ENCODE results near the gene KRTAP17-1. TPM values are rescaled to one million over a fixed set of nuclear protein-coding genes. Genes with fewer than 3 reads are reported as not detected.

KRTAP17-1 gene
- polyA plus RNA-seq, 3 donors from 2014 or later, result not detected

DNA sequence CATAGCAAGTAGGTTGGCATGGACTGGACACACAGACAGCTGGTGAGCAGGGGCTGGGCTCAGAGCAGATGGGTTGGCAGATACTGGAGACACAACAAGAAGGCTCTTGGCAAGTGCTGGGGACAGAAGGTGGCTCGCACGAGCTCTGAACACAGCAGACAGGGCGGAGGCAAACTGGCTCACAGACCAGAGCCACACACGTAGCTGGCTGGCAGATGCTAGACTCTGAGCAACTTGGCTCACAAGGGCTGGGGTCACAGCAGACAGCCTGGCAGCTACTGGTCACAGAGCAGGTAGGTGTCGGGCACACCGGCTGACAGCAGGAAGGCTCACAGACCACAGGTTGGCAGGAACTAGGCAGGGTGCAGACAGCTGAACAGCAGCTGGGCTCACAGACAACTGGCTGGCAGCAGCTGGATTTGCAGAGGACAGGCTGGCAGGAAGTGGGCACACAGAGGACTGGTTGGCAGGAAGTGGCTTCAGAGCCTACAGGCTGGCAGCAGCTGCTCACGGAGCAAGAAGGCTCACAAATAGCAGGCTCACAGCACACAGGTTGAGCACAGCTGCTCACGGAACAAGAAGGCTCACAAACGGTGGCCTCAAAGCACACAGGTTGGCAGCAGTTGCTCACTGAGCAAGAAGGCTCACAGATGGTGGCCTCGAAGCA, 7.1 kb downstream of the KRTAP17-1 start:
- Mint-ChIP-seq H3K9me3 (no peaks in the 10 kb centered on the region), H3K4me1 (peaks cover 36 to 47% of the 10 kb centered on the region in 2 donors), H3K4me3 (peak overlapping the region; percentile 68 to 91 (median 72)), H3K27me3 (ENCODE audit: low read depth in 3 of 3) (peaks cover 4 to 12% (median 8%) of the 10 kb centered on the region in 3 donors), H3K36me3 (peaks cover 0 to 4% (median 0%) of the 10 kb centered on the region in 3 donors), H3K27ac (peak overlapping the region; percentile 89 to 99 (median 96))
- DNase-seq, result peak; percentile 80 to 92 (median 85)

DNA sequence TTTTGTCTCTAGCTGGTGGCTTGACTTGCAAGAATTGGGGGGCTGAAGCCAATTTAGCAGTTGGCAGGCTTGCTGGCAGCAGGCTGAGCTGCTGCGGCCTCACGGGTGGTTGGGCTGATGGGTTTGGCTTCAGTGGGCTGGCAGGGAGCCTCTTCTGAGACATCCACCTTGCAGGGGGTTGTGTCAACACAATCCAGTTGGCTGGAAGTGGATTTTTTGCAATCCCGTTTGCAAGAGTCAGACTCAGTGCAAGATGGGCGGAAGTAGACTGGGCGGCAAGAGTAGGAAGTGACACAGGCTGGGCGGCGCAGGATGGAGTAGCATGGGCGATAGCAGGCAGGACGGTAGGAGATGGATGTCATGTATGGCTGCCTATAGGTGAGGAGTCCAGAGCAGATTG, 7.9 kb downstream of the KRTAP17-1 start:
- peaks cover 0 to 4% (median 0%) of the 10 kb centered on the region in 3 donors for H3K36me3 Mint-ChIP-seq

DNA sequence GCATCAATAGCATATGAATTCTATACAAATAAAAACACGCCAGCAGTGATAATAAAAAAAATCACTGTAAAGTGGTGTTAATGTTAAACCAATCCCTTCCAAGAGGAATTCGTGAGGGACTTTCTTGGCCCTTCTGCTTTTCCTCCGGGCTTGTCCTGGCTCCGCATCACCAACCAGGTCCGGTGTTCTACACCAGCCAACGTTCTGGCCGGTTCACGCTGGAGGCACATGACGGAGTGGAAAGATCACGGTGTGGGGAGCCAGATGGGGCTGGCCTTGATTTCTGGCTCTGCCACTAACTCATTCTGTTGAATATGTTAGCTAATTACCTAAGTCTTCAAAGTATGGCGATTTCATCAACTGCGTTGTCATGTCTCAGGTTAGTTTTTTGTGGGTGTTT, 11.4 kb downstream of the KRTAP17-1 start:
- peaks cover 4 to 10% (median 5%) of the 10 kb centered on the region in 3 donors for H3K27me3 Mint-ChIP-seq (ENCODE audit: low read depth in 3 of 3)
- H3K4me3 Mint-ChIP-seq, result no peak overlapping the region
- H3K36me3 Mint-ChIP-seq, result no peaks in the 10 kb centered on the region
- DNase-seq, result no peak
- peaks cover 27 to 28% of the 10 kb centered on the region in 2 donors for H3K4me1 Mint-ChIP-seq
- peaks cover 0 to 3% (median 0%) of the 10 kb centered on the region in 6 donors for H3K9me3 Mint-ChIP-seq
- no peak overlapping the region for H3K27ac Mint-ChIP-seq

More for the DNA sequence above, 7.9 kb downstream of the KRTAP17-1 start:
- H3K27me3 Mint-ChIP-seq (ENCODE audit: low read depth in 3 of 3), result peaks cover 4 to 12% (median 7%) of the 10 kb centered on the region in 3 donors
- DNase-seq, result peak in 1 of 3 donors; percentile 39
- H3K9me3 Mint-ChIP-seq, result no peaks in the 10 kb centered on the region
- H3K4me3 Mint-ChIP-seq, result peak overlapping the region; percentile 68 to 91 (median 72)
- peaks cover 36 to 47% of the 10 kb centered on the region in 2 donors for H3K4me1 Mint-ChIP-seq
- peak overlapping the region; percentile 89 to 99 (median 96) for H3K27ac Mint-ChIP-seq

DNA sequence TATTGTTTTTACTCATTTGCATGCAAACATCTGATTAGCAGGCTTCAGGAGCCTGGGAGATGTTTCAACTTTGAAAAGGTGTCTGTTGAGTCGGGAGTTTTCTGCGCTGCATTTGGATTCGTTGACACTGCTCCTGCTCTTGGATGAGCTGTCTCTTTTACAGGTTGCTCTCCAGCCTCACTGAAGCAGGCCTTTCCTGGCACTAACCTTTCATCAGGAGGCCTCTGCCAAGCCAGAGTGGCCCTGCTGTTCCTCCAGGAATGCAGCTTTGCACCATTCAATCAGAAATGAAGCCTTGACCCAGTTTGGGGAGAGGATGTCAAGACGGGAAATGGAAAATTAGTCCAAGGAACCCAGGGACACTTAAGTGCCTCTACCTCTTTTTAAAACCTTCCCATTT, 12.5 kb downstream of the KRTAP17-1 start:
- H3K36me3 Mint-ChIP-seq, result no peaks in the 10 kb centered on the region
- no peak for DNase-seq
- peaks cover 0 to 3% (median 0%) of the 10 kb centered on the region in 6 donors for H3K9me3 Mint-ChIP-seq
- H3K4me1 Mint-ChIP-seq, result peaks cover 16 to 17% of the 10 kb centered on the region in 2 donors
- H3K27me3 Mint-ChIP-seq (ENCODE audit: low read depth in 3 of 3), result peaks cover 4 to 6% (median 5%) of the 10 kb centered on the region in 3 donors
- no peak overlapping the region for H3K27ac Mint-ChIP-seq
- H3K4me3 Mint-ChIP-seq, result no peak overlapping the region

DNA sequence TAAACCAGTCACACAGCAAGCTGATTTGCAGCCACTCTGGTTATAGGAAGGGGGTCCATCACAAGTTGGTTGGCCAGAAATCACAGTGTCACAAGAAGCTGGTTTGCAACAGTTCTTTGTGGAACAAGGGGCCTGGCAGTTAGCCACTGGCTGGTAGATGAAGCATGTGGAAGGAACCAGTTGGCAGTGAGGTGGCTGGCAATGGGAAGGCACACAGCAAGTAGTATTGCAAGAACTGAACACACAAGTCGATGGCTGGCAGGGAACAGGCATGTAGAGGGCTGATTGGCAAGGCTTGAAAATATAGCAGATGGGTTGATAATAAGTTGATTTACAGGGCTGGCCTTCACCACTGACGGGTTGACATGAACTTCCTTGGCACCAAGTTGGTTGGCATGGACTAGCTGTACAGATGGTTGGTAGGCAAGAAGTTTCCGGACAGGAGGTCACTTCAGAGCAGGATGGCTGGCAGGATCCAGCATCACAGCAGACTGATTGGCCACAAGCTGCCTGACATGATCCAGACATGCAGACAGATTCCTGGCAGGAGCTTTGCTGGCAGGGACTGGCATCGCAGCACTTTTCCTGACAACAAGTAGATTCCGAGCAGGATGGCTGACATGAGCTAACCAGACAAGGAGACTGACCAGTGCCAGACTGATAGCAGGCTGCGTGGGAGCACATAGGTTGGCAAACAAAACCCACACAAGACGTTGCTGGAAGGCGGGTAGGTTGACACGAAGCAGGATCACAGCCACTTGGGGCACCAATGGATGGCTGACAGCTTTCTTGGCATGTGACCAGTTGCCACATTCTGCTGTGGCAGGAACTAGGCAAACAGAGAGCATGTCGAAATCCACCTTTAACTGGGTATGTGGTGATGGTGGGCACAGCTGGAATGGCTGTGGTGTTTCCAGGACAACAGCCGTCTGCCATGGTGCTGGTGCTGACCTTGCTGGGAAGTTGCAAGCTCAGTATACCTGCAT, 13.3 kb downstream of the KRTAP17-1 start, which contains the start of gene KRTAP29-1:
Gene KRTAP29-1 (minus strand): TSS at position 936 of the 986 bp plus-strand sequence. CDS start 0 bp downstream, at position 936.
- Mint-ChIP-seq H3K27me3 (ENCODE audit: low read depth in 3 of 3) (peaks cover 4 to 7% (median 4%) of the 10 kb centered on the region in 3 donors), H3K27ac (peak within 1 kb of the TSS in 2 of 6 donors; percentile 25 to 55), H3K36me3 (no peaks in the 10 kb centered on the region), H3K9me3 (peaks cover 0 to 3% (median 0%) of the 10 kb centered on the region in 6 donors), H3K4me1 (peaks cover 8 to 9% of the 10 kb centered on the region in 2 donors), H3K4me3 (no peak within 1 kb of the TSS)
- DNase-seq, result no peak

DNA sequence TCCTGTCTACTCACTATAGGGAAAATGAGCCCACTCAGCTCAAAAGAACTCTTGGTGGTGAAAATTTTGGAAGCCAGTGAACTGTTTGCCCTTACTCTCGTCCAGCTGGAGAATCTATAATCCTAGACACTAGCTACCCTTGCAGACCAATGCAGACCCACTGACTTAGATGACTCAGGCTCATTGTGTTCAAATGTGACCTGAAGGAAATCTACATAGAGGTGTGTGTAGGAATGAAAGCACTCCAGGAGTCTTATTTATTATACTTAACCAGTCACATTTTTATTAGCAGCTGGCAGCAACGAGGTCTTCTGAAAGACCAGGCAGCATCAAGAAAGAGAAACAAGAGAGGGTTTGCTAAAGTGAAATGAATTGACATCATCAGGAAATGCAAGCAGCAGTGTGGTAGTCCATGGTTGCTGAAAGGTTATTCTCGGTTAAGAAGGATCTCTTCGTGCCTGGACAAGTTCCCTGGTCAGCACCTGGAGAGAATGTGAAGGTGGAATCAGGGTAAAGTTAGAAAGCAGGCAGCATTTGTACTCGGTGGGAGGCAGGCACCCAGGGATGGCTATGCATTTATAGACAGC, 14.2 kb downstream of the KRTAP17-1 start:
- Mint-ChIP-seq H3K4me3 (no peak overlapping the region), H3K36me3 (no peaks in the 10 kb centered on the region), H3K27me3 (ENCODE audit: low read depth in 3 of 3) (peaks cover 0 to 5% (median 4%) of the 10 kb centered on the region in 3 donors), H3K27ac (no peak overlapping the region), H3K4me1 (no peaks in the 10 kb centered on the region), H3K9me3 (peaks cover 0 to 3% (median 0%) of the 10 kb centered on the region in 6 donors)
- no peak for DNase-seq

DNA sequence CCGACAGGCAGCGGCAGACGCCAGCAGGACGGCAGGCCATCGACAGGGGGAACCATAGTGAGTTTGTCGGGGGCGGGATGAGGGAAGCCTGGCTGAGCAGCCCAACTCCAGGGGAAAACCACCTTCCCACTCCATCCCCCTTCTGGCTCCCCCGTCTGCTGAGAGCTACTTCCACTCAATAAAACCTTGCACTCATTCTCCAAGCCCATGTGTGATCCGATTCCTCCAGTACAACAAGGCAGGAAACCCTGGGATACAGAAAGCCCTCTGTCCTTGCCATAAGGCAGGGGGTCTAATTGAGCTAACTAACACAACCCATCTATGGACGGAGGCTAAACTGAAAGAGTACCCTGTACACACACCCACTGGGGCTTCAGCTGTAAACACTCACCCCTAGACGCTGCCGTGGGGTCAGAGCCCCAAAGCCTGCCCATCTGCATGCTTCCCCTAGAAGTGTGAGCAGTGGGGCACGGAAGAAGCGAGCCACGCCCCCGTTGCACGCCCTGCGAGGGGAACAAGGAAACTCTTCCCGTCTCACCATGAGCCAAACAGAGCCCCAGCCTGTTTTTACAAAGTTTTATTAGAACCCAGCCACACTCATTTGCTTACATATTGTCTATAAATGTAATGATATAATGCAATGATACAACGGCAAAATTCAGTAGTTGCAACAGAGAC, 16.9 kb downstream of the KRTAP17-1 start:
- DNase-seq, result no peak
- Mint-ChIP-seq H3K4me3 (no peak overlapping the region), H3K27ac (no peak overlapping the region), H3K9me3 (peaks cover 0 to 3% (median 0%) of the 10 kb centered on the region in 6 donors), H3K4me1 (no peaks in the 10 kb centered on the region), H3K27me3 (ENCODE audit: low read depth in 3 of 3) (peaks cover 2 to 5% (median 4%) of the 10 kb centered on the region in 3 donors), H3K36me3 (no peaks in the 10 kb centered on the region)

DNA sequence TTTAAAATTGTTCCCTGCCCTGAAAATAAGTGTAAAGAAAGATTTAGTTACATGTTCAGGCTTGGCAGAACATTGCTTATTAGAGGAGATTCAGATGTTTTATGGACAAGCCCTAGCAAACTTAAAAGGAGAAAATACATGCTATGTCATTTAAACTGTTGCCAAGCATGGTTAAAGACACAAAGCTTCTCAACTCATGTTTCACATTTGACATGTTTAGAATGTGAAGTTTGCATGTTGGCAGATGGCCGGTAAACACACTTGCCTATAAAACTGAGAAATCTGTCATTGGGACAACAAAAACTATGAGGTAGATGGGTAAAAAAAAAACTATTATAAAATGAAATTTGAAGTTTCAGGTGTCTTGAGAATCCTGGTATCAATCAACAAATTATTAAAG, 18.7 kb downstream of the KRTAP17-1 start:
- H3K4me3 Mint-ChIP-seq, result no peak overlapping the region
- no peak overlapping the region for H3K27ac Mint-ChIP-seq
- peaks cover 1 to 4% (median 2%) of the 10 kb centered on the region in 3 donors for H3K27me3 Mint-ChIP-seq (ENCODE audit: low read depth in 3 of 3)
- DNase-seq, result no peak
- peaks cover 0 to 3% (median 0%) of the 10 kb centered on the region in 6 donors for H3K9me3 Mint-ChIP-seq
- H3K36me3 Mint-ChIP-seq, result no peaks in the 10 kb centered on the region
- H3K4me1 Mint-ChIP-seq, result no peaks in the 10 kb centered on the region

DNA sequence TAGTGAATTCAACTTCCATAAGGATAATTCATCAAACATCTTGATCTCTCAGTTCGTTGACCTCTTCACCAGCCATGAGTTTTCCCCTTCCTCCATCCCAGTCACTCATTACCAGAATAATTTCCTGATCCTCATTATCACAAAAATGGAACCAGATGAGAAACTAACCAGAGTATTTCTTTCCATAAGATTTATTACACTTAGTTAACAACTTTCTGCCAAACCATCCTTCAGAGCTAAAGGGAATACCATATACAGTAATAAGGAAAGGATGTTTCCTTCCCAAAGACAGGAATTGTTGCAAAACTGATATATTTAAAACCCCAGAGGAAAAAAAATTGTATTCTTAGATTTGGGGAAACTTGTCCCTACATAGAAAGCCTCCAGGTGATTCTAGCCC, 21.5 kb downstream of the KRTAP17-1 start:
- no peak overlapping the region for H3K4me3 Mint-ChIP-seq
- no peaks in the 10 kb centered on the region for H3K9me3 Mint-ChIP-seq
- no peak overlapping the region for H3K27ac Mint-ChIP-seq
- no peak for DNase-seq
- H3K36me3 Mint-ChIP-seq, result no peaks in the 10 kb centered on the region
- peaks cover 1 to 6% (median 2%) of the 10 kb centered on the region in 3 donors for H3K27me3 Mint-ChIP-seq (ENCODE audit: low read depth in 3 of 3)
- H3K4me1 Mint-ChIP-seq, result no peaks in the 10 kb centered on the region

DNA sequence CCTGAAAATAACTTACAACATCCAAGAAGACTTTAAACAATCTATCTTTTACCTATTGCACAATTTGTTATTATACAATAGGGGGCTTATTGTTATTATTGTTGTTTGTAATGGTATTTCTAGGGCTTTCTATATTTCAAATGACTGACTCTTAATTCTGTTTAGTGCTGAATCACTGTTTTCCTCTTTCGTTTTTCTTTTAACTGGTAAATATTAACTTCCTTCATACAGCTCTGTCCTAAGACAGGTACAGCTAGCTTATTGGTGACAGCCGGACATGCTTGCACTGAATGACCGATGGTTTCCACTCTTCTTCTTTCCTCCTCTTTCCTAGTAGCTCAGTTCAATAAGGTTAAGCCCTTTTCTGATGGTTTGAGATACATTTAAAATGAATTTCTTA, 28.5 kb downstream of the KRTAP17-1 start:
- H3K36me3 Mint-ChIP-seq, result no peaks in the 10 kb centered on the region
- no peaks in the 10 kb centered on the region for H3K4me1 Mint-ChIP-seq
- DNase-seq, result no peak
- peaks cover 0 to 5% (median 2%) of the 10 kb centered on the region in 3 donors for H3K27me3 Mint-ChIP-seq (ENCODE audit: low read depth in 3 of 3)
- H3K4me3 Mint-ChIP-seq, result no peak overlapping the region
- no peaks in the 10 kb centered on the region for H3K9me3 Mint-ChIP-seq
- H3K27ac Mint-ChIP-seq, result no peak overlapping the region

DNA sequence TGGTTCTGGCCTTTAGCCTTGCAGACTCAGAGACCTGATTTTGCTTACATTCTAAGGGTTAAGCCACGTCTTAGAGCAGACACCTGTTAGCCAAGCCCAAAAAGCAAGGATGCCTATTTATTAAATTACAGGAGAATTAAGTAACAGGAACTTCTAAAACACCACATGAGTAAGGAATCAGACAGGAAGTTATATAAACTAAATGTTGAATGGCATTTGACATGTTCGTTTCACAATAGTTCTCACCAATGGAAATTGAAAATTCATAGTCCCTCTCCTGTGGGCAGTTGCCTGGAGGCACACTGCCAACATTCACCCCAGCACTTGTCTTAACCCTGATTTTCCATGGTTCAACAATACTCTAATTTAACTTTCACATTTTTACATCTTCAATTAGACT, 31.0 kb downstream of the KRTAP17-1 start:
- Mint-ChIP-seq H3K27ac (no peak overlapping the region), H3K9me3 (no peaks in the 10 kb centered on the region), H3K4me1 (no peaks in the 10 kb centered on the region), H3K27me3 (ENCODE audit: low read depth in 3 of 3) (peaks cover 2 to 7% (median 2%) of the 10 kb centered on the region in 3 donors), H3K4me3 (no peak overlapping the region), H3K36me3 (no peaks in the 10 kb centered on the region)
- DNase-seq, result no peak

DNA sequence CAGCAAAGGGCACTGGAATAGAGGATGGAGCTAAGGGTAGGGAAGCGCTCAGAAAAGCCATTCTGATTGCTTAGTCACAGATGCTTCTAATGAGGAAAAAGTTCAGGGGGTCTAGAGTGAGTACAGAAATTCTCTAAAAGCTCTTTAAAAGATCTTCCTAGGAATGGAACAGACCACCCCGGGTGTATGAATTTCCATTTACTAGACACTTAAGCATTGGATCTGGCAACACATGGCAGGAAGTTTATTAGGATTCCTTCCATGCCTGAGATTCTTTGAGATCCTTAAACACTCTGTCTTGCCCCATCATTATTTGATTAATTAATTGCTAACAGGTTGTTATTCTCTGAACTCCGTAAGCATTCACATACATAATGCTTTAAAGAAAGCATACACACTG, 31.5 kb downstream of the KRTAP17-1 start:
- Mint-ChIP-seq H3K36me3 (no peaks in the 10 kb centered on the region), H3K27me3 (ENCODE audit: low read depth in 3 of 3) (peaks cover 2 to 7% (median 2%) of the 10 kb centered on the region in 3 donors), H3K9me3 (no peaks in the 10 kb centered on the region), H3K4me3 (no peak overlapping the region), H3K4me1 (no peaks in the 10 kb centered on the region), H3K27ac (no peak overlapping the region)
- no peak for DNase-seq
